Endodermal cell (in vitro differentiated cells): ENCODE results near the gene MPC1L. TPM values are rescaled to one million over a fixed set of nuclear protein-coding genes. Genes with fewer than 3 reads are reported as not detected.

Source experiments
- DNase-seq: peaks from one replicate; pipeline ENCODE4 v3.0.0-alpha.2; 2017
- H3K27ac ChIP-seq: 2 replicates; pipeline ENCODE4 v1.5.1; 2013; ENCODE audit warnings: mild to moderate bottlenecking, low read depth, low read length, moderate library complexity
- H3K27me3 ChIP-seq: 2 replicates; pipeline ENCODE4 v1.6.1; 2013; ENCODE audit warnings: mild to moderate bottlenecking, low read length, moderate library complexity; ENCODE audit not compliant: insufficient read depth, control insufficient read depth, poor library complexity, severe bottlenecking
- H3K36me3 ChIP-seq: 2 replicates; pipeline ENCODE4 v1.7.0; 2013; ENCODE audit warnings: mild to moderate bottlenecking, low read length, moderate library complexity; ENCODE audit not compliant: control insufficient read depth, insufficient read depth
- H3K4me1 ChIP-seq: one replicate; pipeline ENCODE4 v1.7.0; 2013; ENCODE audit warnings: low read length; ENCODE audit not compliant: control insufficient read depth, insufficient read depth
- H3K4me3 ChIP-seq: 2 replicates; pipeline ENCODE4 v1.5.1; 2013; ENCODE audit warnings: mild to moderate bottlenecking, low read length, moderate library complexity
- H3K9ac ChIP-seq: 2 replicates; pipeline ENCODE4 v1.6.1; 2013; ENCODE audit warnings: mild to moderate bottlenecking, low read length, moderate library complexity; ENCODE audit not compliant: poor library complexity, severe bottlenecking; ENCODE audit errors: extremely low read depth
- H3K9me3 ChIP-seq: 2 replicates; pipeline ENCODE4 v1.6.1; 2013; ENCODE audit warnings: mild to moderate bottlenecking, low read length, moderate library complexity; ENCODE audit not compliant: control insufficient read depth
- H3K27ac Mint-ChIP-seq: 2 replicates; pipeline ENCODE4 v1.8.0; 2020; ENCODE audit warnings: mixed read lengths
- H3K27me3 Mint-ChIP-seq: 2 replicates; pipeline ENCODE4 v1.8.0; 2021; ENCODE audit warnings: mild to moderate bottlenecking, mixed read lengths; ENCODE audit not compliant: insufficient read depth
- H3K36me3 Mint-ChIP-seq: 2 replicates; pipeline ENCODE4 v1.8.0; 2020; ENCODE audit warnings: low read depth, mixed read lengths
- H3K4me1 Mint-ChIP-seq: 2 replicates; pipeline ENCODE4 v1.8.0; 2020; ENCODE audit warnings: mixed read lengths
- H3K4me3 Mint-ChIP-seq: 2 replicates; pipeline ENCODE4 v1.8.0; 2020; ENCODE audit warnings: mild to moderate bottlenecking, moderate library complexity, mixed read lengths
- H3K9me3 Mint-ChIP-seq: 2 replicates; pipeline ENCODE4 v1.8.0; 2020; ENCODE audit warnings: mild to moderate bottlenecking, mixed read lengths
- CTCF ChIP-seq: fragments of 200-600 bp; sonication (generic); conservative IDR thresholded peaks from 2 replicates; pipeline ENCODE4 v1.5.0; 2021; ENCODE audit warnings: antibody characterized with exemption, mild to moderate bottlenecking
- WGBS, 2 experiments: methylation state at CpG; one replicate each; pipeline versions ENCODE4 v1.1.5 to v1.1.7; 2013; ENCODE audit warnings: missing lambda C conversion rate in 2 of 2, mixed read lengths in 1 of 2; ENCODE audit not compliant: insufficient coverage in 1 of 2, insufficient read length in 1 of 2; 5-methylcytosine and 5-hydroxymethylcytosine counted together
- total RNA-seq, 2 donors: library from RNA; stranded (reverse); fragmentation: NEBNext Ultra II Directional in 1 of 2; extraction: Animal tissue kit (Norgen Biotek cat#: 25700) in 1 of 2; gene quantifications; 2 replicates in 1 of 2; 3 replicates in 1 of 2; pipeline ENCODE4 v1.2.1, GENCODE V29; 2021

Gene MPC1L
- total RNA-seq, 2 donors from 2014 or later, result not detected

GRCh38 chrX:40578039-40578695 is 45.1 kb upstream of the MPC1L start:
- Histone ChIP-seq H3K9ac (no peak overlapping the region), H3K4me1 (no peaks in the 10 kb centered on the region), H3K4me3 (no peak overlapping the region), H3K27ac (no peak overlapping the region), H3K9me3 (no peaks in the 10 kb centered on the region), H3K36me3 (no peaks in the 10 kb centered on the region), H3K27me3 (no peaks in the 10 kb centered on the region)
- peaks cover 16% of the 10 kb centered on the region for H3K4me1 Mint-ChIP-seq
- TF ChIP-seq CTCF, result no peak
- DNase-seq, result no peak
- peaks cover 40% of the 10 kb centered on the region for H3K9me3 Mint-ChIP-seq
- H3K4me3 Mint-ChIP-seq, result no peak overlapping the region
- no peaks in the 10 kb centered on the region for H3K27me3 Mint-ChIP-seq
- WGBS, 2 experiments, result 71 to 76% methylated on average over 4 to 6 of the region's 7 CpGs
- no peaks in the 10 kb centered on the region for H3K36me3 Mint-ChIP-seq
- peak overlapping the region; percentile 32 for H3K27ac Mint-ChIP-seq

- no peaks in the 10 kb centered on the region for H3K9me3 ChIP-seq
- H3K36me3 ChIP-seq, result no peaks in the 10 kb centered on the region
- no peaks in the 10 kb centered on the region for H3K4me1 ChIP-seq
- H3K4me3 ChIP-seq, result no peak overlapping the region
- TF ChIP-seq CTCF, result no peak
- 90% methylated on average over 3 of the region's 3 CpGs; no CpG with 5 or more reads in 1 of the 2 experiments for WGBS, 2 experiments
- H3K27ac Mint-ChIP-seq, result no peak overlapping the region
- H3K27ac ChIP-seq, result no peak overlapping the region
- no peak overlapping the region for H3K4me3 Mint-ChIP-seq
- H3K9ac ChIP-seq, result no peak overlapping the region
- H3K36me3 Mint-ChIP-seq, result no peaks in the 10 kb centered on the region
- H3K27me3 Mint-ChIP-seq, result no peaks in the 10 kb centered on the region
- DNase-seq, result no peak
- peaks cover 42% of the 10 kb centered on the region for H3K9me3 Mint-ChIP-seq
- no peaks in the 10 kb centered on the region for H3K27me3 ChIP-seq
- peaks cover 16% of the 10 kb centered on the region for H3K4me1 Mint-ChIP-seq
Observed at GRCh38 chrX:40579141-40579540, 44.1 kb upstream of the MPC1L start.

- Histone ChIP-seq H3K4me3 (peak overlapping the region; percentile 87), H3K36me3 (no peaks in the 10 kb centered on the region), H3K27me3 (no peaks in the 10 kb centered on the region), H3K9ac (peak overlapping the region; percentile 41), H3K27ac (no peak overlapping the region), H3K4me1 (no peaks in the 10 kb centered on the region), H3K9me3 (no peaks in the 10 kb centered on the region)
- WGBS, 2 experiments, result 26 to 60% methylated on average over 3 to 12 of the region's 12 CpGs
- Mint-ChIP-seq H3K27me3 (no peaks in the 10 kb centered on the region), H3K4me3 (peak overlapping the region; percentile 75), H3K9me3 (peaks cover 37% of the 10 kb centered on the region), H3K27ac (no peak overlapping the region), H3K36me3 (no peaks in the 10 kb centered on the region), H3K4me1 (peaks cover 16% of the 10 kb centered on the region)
- no peak for TF ChIP-seq CTCF
- no peak for DNase-seq
Observed at GRCh38 chrX:40579900-40580536, 43.2 kb upstream of the MPC1L start.
